HG03097 (cell line): Measurements from ENCODE around the gene LILRB2.
"Not testable (repeated sequence)": the region's sequence is repeated elsewhere in the genome, so short reads cannot be mapped to it uniquely, and the experiment has no call there.

Experiments used
- ATAC-seq: cut with Tn5 transposase; IDR thresholded peaks from one replicate; pipeline ENCODE4 v1.9.1; 2021; ENCODE audit not compliant: unreplicated experiment, low FRiP score

LILRB2 gene

DNA sequence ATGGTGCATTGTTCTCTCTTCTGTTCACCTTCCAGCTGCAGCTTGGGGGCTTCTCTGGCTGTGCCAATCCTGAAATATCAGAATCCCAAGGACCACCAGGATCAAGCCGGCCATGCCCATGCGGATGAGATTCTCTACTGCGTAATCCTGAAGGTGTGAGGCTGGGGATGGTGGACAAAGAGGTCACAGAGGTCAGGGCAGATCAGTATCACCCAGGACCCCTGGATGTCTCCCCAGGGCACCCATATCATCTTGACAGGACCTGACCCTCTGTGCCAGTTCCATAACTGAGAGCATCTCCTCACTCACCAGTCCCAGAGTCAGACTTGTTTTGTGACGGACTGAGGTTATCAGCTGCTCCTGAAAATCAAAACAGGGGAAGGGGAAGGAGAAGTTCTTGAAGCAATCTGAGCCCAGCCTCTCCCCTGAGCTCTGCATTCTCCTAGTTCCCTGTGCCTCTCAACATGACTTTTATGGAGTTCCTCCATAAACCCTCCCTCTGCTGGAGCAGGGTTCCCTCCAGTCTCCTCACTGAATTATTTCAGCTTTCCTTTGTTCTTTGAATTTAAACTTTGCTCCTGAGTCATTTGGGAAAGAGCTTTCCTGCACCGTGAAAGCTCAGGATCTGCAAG lies 26.6 kb upstream of the LILRB2 start:
- ATAC-seq, result no peak

DNA sequence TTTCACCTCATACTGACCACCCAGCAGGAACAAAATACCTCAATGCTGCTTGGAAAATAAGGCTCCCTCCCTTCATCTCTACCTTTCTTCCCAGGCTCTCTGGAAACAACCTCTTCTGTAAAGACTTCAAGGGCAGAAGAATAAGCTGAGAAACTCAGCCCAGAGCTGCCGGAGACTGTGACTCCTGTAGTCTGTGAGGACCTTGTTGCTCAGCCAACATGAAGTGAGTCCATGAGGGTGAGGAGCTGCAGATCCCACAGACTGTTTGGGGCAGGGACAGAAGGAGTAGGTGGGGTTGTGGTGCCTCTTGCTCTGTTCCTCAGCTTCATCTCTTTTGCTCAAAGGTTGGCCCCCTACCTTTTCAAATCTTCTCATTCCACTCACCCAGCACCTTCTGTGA lies 24.2 kb upstream of the LILRB2 start:
- ATAC-seq, result no peak

DNA sequence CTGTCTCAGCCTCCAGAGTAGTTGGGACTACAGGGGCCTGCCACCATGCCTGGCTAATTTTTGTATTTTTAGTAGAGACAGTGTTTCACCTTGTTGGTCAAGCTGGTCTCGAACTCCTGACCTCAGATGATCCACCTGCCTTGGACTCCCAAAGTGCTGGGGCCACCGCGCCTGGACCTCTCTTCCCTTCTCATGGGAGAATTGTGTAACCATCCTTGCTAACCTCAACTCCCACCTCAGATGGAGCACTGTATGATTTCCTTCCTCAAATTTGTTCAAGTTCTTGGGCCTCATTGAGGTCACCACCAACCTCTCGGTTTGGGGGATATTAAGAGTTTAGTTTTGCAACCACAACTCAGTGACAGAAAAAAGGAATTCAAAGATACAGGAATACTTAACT lies 21.3 kb upstream of the LILRB2 start:
- no peak for ATAC-seq

DNA sequence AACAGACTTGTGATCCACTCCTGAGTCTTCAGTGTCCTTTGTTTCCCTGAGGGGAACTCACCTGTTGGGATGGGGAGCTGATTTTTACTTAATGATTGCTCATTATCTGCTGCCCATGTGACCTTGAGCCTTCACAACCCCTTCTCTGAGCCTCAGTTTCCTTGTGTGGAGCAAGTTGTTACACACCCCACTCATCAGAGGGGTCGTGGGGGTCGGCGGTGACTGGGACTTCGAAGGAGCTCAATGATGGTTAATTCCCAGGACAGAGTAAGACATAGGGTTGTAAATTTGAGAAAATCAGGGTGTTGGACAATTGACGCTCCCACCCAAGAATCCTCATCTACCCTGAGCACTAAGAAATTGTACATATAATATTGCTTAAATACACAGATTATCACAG lies 18.6 kb upstream of the LILRB2 start:
- no peak for ATAC-seq

DNA sequence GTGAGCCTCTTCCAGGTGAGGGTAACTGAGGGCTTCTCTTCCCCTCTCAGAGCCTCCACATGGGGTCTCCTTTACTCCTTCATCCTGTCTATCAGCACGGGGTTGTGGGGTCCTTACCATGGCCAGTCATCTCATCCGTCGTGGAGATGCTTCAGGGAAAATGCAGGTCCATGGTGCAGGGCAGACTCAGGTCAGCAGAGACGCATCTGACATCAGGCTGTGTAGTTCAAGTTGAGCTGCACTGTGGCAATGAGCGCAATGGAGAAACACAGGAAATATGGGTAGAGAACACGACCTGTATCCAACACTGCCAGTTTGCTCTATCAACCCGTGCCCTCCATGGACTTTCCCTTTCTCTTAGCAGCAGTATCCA lies 18.2 kb upstream of the LILRB2 start:
- no peak for ATAC-seq

DNA sequence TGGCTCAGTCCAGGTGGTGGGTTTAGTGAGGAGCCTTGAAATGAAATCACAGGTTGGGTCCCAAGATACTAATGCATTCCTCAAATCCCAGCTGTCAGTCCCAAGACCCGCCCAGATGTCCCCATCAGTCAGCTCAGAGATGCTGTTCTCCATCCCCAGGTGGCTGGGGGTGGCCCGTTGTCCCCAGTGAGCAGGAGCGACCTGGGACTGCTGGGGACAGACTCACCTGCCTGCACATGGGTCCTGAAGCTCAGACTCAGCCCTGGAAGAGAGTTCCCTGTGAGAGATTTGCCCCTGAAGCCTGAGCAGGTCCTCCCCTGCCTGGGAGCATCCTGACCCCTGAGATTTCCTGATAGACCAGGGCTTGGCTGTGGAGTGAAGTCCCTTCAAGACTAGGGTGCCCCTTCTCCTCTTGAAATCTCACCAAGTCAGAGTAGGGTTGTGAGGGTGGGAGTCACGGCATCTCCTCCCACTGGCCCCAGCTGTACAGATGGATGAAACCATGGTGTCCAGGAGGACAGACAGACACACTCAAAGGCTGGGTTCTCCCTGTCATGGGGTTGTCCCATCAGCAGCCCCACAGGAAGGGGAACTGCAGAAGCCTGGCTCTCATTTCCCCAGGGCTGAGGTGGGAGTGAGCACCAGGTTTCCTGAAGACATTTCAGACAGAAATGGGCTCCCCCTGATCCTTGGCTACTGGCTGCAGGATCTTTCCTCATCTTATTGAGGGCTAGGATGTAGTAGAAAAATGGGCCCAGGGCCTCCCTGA lies 17.6 kb upstream of the LILRB2 start:
- ATAC-seq, result no peak

DNA sequence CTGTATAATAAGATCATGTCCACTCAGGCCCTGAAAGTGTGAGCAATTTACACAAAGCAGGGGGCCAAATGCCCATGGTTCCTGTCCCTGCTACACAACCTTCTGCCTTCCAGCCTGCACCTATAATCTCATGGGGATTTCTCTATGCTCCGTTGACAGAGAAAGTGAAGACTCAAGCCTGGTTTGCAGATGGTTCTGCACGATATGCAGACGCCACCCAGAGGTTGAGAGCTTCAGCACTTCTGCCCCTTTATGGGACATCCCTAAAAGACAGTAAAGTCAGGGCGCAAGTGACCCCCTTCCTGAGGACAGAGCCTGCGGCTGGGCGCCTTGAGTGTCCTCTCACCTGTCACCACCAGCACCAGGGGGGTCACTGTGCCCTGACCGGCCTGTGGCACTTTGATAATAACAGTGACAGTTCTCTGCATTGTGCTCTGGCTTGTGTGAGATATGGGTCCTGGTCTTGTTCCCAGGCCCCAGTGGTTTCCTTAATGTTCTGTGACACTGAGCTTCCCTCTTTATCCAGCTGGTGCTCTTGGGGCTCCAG lies 16.9 kb upstream of the LILRB2 start:
- ATAC-seq, result no peak

DNA sequence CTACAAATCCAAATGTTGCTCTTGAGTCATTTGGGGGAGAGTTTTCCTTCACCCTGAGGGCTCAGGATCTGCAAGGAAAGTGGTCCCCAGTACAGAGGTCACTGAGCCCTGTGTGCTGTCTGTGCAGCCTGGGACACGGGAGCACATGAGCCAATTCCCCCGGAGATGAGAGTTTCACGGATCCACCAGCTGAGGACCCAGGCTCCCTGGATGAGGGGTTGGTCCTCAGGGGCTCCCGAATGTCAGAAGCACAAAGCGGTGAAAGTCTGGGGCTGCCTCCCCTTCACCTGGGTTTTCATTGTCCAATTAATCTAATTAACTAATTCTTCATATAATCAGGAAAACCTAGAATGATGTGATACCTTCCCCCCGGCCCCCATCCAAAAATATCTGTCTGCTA lies 13.6 kb upstream of the LILRB2 start:
- ATAC-seq, result no peak

DNA sequence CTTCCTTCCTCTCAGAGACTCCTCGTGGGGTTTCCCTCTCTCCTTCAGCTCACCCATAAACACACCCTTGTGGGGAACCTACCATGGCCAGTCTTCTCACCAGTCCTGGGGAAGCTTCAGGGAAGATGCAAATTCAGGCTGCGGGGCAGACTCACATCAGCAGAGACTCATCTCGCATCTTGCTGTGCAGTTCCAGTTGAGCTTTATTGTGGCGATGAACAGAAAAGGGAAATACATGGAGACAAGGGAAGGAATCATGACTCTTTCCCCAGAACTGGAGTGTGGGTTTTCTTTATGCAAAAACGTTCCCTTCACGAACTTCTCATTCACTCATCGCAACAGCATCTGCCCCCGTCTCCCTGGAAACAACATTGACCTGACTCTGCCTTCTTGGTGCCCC lies 8.2 kb upstream of the LILRB2 start:
- ATAC-seq, result not testable (repeated sequence)

DNA sequence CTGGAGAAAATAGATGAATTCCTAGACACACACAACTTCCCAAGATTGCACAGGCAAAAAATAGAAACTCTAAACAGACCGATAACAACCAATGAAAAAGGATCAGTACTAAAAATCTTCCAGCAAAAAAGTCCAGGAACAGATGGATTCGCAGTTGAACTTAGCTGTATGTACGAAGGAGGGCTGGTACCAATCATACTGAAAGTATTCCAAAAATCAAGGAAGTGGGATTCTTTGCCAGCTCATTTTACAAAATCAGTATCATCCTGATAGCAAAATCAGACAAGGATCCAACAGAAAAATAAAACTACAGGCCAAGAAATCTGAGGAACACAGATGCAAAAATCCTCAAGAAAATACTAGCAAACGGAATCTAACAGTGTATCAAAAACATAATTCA lies 6.5 kb upstream of the LILRB2 start:
- ATAC-seq, result no peak

DNA sequence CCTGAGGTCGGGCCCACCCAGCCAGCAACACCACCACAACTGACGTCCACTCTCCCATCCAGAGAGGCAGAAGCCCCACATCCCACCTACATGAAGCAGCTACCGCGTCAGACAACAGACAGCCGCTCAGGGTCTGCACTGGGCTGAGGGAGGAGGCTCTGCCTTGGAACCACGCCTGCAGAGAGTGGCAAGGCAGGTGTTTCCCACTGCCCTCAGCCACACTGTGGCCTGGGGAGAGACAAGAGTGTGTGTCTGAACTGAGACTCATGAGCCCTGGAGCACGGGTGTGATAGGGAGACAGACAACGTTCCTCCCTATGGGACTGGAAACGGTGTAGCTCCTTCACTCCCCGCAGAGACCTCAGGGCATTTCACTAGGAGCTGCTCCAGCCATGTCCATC lies 5.4 kb upstream of the LILRB2 start:
- ATAC-seq, result not testable (repeated sequence)

DNA sequence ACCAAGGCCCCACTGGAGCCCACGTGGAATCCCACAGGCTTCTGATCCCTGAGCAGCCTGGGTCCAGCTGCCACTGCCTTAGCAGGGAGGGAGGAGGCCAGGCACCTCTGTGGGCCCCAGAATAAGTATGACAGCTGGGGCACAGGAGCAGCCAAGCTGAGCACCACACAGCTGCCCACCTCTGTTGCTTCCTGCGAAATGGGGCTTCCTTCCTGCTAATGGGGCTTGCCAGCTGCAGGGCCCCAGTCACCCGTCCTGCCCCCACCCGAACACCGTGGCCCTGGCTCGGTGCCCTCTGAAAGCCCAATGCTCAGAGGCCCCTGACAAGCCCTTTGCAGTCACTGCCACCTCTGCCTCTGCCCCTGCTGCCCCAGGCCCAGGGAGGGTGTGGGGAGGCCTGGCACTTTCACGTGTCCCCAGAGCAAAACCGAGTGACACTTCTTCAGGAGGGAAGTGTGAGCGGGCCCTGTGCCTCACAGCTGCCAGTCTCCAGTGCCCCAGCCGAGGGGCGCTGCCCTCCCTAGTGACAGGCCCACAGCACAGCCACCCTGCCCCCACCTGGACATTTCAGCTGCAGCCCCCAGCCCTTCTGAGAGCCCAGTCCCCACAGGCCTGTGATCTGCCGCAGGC lies 4.6 kb upstream of the LILRB2 start:
- peak; percentile 58 for ATAC-seq

DNA sequence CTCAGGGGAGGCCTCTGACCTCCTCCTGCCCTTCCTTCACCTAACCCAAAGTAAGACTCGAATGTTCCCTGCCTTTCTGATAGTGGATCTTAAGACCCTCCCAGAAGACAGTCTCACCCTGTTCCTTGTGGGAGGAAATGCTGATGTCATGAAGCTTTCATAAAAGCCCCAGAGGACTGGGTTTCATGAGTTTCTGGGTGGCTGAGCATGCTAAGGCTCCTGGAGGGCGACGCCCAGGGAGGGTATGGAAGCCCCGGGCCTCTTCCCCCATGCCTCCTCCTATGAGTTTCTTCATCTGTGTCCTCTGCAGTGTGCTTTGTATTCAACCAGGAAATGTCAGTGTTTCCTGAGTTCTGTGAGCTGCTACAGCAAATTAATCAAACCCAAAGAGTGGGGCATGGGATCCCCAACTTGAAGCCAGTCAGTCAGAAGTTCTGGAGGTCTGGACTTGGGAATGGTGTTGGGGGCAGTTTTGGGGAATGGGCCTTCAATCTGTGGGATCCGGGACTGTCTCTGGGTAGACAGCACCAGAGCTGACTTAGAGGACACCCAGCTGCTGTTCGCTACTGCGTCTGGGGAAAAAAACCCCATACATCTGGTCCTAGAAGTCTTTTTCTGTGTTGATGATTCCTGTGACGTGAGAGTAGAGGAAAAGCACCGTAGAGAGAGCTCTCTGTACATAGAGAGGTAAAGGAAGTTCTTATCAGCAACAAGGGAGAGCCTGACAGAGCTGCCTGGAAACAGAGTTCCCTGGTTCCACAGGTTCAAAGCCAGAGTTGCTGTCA lies 2.0 kb upstream of the LILRB2 start:
- ATAC-seq, result no peak

DNA sequence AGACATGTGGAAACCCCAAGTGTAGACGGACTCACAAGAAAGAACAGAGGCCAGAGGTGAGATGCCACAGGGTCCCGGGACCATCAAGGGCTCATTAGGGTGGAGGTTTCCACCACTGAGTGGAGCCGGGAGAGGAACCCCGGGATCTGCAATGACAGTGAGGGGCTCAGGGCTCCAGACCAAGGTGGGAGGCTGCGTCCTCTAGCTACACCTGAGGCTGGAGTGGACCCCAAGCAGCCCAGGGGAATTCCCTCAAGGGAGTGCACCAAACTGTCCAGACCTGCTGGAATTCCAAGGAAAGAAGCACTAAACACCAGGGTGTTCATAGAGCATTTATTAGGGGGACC lies 792 bp upstream of the LILRB2 start:
- ATAC-seq, result not testable (repeated sequence)

DNA sequence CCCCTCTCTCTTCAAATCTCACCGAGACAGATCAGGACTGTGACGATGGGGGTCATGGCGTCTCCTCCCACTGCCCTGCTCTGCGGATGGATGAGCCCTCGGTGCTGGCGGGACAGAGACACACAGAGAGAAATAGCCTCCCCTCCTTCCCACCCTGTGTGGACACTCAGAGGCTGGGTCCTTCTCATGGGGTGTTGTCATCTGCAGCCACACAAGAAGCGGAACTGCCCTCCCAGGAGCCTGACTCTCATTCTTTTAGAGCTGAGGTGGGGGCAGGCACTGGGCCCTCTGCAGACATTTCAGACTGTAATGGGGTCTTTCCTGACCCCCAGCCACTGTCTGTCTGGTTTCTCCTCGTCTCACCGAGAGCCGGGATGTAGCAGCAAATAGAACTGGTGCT lies 469 bp downstream of the LILRB2 start:
- ATAC-seq, result not testable (repeated sequence)

DNA sequence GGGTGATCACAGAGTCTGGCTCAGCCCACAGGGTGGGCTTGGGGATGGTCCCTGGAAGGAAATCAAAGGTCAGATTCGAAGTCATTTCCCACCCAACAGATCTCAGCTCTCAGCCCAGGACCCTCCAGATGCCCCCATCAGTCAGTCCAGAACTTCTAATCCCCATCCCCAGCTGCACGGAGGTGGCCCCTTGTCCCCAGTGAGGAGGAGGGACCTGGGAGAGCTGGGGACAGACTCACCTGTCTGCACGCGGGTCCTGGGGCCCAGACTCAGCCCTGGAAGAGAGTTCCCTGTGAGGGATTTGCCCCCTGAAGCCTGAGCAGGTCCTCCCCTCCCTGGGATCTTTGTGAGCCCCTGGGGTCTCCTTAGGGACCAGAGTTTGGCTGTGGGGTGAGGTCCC lies 885 bp downstream of the LILRB2 start:
- ATAC-seq, result not testable (repeated sequence)

DNA sequence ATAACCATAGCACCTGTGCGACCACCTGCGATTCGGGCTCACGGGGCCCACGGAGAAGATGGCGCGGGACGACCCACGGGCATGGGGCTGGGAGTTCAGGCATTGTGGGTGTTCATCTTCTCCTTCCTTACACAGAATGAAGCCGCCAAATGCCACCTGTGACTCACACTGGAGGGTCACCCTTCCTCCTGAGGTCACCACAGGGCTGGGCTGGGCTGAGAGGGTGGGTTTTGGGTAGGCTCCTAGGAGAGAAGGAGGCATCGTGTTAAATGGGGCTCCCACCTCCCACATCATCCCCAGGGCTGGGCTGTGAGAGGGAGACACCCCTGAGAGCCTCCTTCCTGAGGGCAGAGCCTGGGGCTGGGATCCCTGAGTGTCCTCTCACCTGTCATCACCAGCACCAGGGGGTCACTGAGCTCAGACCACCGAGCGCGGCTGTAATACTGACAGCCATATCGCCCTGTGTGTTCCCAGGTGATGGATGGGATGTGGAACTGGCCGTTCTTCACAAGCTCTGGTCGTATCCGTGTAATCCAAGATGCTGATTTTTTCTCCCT lies 1.4 kb downstream of the LILRB2 start:
- no peak for ATAC-seq

DNA sequence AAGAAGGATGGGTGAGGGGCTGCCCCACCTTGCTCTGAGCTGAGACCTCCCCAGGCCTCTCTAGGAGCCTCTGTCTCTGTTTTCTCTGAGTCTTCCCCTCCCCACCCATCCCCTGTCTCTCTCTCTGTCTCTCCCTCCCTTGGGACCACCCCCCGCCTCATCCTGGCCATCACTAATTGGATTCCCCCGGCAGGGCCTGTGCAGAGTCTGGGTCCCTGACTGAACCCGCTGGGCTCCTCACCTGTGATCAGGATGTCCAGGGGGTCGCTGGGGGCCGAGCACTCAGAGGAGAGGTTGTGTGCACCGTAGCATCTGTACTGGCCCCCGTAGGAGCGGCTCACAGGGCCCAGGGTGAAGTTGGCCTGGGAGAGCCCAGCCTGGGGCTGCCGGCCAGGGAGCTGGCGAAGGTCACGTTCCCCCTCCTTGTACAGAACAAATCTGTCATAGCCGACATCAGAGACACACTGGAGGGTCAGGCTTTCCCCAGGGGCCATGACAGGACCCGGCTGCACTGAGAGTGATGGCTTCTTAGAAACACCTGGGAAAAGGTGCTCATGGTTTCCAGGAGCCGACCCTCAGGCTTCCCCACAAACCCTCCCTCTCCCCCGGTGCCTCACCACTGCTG lies 2.2 kb downstream of the LILRB2 start:
- not testable (repeated sequence) for ATAC-seq

DNA sequence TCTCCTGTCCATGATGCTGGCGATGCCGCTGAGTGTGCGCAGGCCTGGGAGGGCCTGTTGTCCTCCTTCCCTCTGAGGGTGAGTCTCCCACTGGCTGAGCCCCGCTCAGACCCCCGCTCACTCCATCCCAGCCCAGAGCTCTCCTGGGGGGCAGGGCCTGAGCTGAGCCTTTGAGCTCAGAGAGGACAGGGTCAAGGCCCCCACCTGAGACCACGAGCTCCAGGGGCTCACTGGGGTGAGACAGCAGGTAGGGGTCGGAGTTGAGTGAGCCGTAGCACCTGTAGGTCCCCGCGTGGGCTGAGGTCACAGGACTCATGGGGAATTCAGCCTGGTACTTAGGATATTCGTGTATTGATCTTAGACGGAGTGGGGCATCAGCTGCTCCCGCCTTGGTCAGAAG lies 2.9 kb downstream of the LILRB2 start:
- not testable (repeated sequence) for ATAC-seq

DNA sequence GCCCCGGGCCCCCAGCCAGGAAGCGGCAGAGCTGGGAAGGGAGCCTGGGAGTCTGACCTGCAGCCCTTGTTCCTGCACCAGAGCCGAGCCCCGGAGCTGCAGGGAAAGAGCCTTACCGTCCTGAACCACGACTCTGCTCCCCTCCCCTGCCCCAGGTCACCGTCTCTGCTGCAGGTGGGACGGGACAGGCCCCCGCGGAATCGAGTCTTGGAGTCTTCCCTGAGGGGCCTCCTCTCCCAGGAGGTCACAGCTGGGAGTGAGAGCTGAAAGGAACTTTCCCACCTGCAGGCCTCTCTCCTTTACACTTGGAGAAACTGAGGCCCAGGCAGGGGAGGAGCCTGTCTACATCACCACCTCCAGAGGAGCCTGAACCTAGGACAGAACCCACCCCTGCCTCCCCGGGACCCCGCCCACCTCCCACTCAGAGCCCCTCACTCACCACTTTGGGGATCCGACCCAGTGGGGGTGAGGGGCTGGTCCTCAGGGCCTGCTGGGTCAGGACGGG lies 3.7 kb downstream of the LILRB2 start:
- ATAC-seq, result not testable (repeated sequence)
